OCI-LY7 (cell line): ENCODE data around the gene AK5. TPM values are rescaled to one million over a fixed set of nuclear protein-coding genes. Genes with fewer than 3 reads are reported as not detected.

Experiments used
- BruUV-seq: library from RNA; stranded (reverse); fragments of 400-500 nt; replicated peaks from 2 replicates; lab custom pipeline; 2021; lab: Mats Ljungman, UMichigan
- CTCF ChIA-PET: fragments of 300-600 bp; sonication (Branson Sonifier 250); formaldehyde crosslinking; loops from one replicate; lab custom pipeline; 2022; ENCODE audit warnings: antibody characterized with exemption; ENCODE audit not compliant: unreplicated experiment; lab: Charles Lee
- POLR2A ChIA-PET: fragments of 300-600 bp; sonication (Branson Sonifier 250); formaldehyde crosslinking; loops from one replicate; lab custom pipeline; 2022; ENCODE audit warnings: antibody characterized with exemption; lab: Charles Lee
- DNase-seq: peaks from one replicate; pipeline ENCODE4 v3.0.0-alpha.2; 2015; ENCODE audit warnings: low spot score
- H2AFZ ChIP-seq: fragments of 200-600 bp; sonication (generic), shearing (Covaris generic); 2 replicates; pipeline ENCODE4 v1.6.1; 2014; ENCODE audit warnings: mild to moderate bottlenecking, antibody characterized with exemption, low read length, moderate library complexity
- H3K27ac ChIP-seq: fragments of 200-600 bp; sonication (generic); 2 replicates; pipeline ENCODE4 v1.5.1; 2014; ENCODE audit warnings: mixed run types, low read depth, mild to moderate bottlenecking, moderate library complexity, low read length, inconsistent platforms; ENCODE audit not compliant: poor library complexity, severe bottlenecking
- H3K36me3 ChIP-seq: fragments of 200-600 bp; sonication (generic); 2 replicates; pipeline ENCODE4 v1.6.1; 2014; ENCODE audit warnings: mild to moderate bottlenecking, antibody characterized with exemption, low read length, moderate library complexity, mixed read lengths; ENCODE audit not compliant: insufficient read depth
- H3K4me1 ChIP-seq: fragments of 200-600 bp; sonication (generic); 2 replicates; pipeline ENCODE4 v1.5.1; 2014; ENCODE audit warnings: mild to moderate bottlenecking, low read length; ENCODE audit not compliant: insufficient read depth, poor library complexity, severe bottlenecking
- H3K4me2 ChIP-seq: fragments of 200-600 bp; sonication (generic); 2 replicates; pipeline ENCODE4 v1.6.1; 2014; ENCODE audit warnings: mild to moderate bottlenecking, low read length
- H3K4me3 ChIP-seq: fragments of 200-600 bp; sonication (generic); 2 replicates; pipeline ENCODE4 v1.5.1; 2014; ENCODE audit warnings: mild to moderate bottlenecking, low read depth, low read length; ENCODE audit not compliant: poor library complexity, severe bottlenecking
- H3K79me2 ChIP-seq: fragments of 200-600 bp; sonication (generic); 2 replicates; pipeline ENCODE4 v1.6.1; 2016; ENCODE audit warnings: low read depth, mild to moderate bottlenecking, low read length, moderate library complexity, mixed read lengths; ENCODE audit not compliant: insufficient read depth
- H3K9me2 ChIP-seq: fragments of 200-600 bp; sonication (generic); 2 replicates; pipeline ENCODE4 v1.6.1; 2016; ENCODE audit warnings: mild to moderate bottlenecking, low read length, mixed read lengths; ENCODE audit not compliant: insufficient read depth
- H3K9me3 ChIP-seq: fragments of 200-600 bp; sonication (generic); 2 replicates; pipeline ENCODE4 v1.6.1; 2014; ENCODE audit warnings: mild to moderate bottlenecking, mixed run types, low read length, mixed read lengths
- H4K20me1 ChIP-seq: fragments of 200-600 bp; sonication (generic); 2 replicates; pipeline ENCODE4 v1.6.1; 2014; ENCODE audit warnings: mild to moderate bottlenecking, antibody characterized with exemption, low read length, moderate library complexity, mixed read lengths; ENCODE audit not compliant: insufficient read depth
- CTCF ChIP-seq: fragments of 200-600 bp; sonication (generic); conservative IDR thresholded peaks from 2 replicates; pipeline ENCODE4 v1.5.1; 2014; ENCODE audit warnings: mild to moderate bottlenecking, antibody characterized with exemption, low read length, moderate library complexity, mixed read lengths
- EZH2phosphoT487 ChIP-seq: fragments of 200-600 bp; sonication (generic); IDR thresholded peaks from 2 replicates; pipeline ENCODE4 v1.6.1; 2018; ENCODE audit warnings: low read depth, borderline replicate concordance, mild to moderate bottlenecking, mixed run types, antibody characterized with exemption, low read length, moderate library complexity, mixed read lengths
- intact Hi-C: fragments of 100-400 bp; cut with micrococcal nuclease; formaldehyde crosslinking; loops from one replicate; pipeline ENCODE4 v1.10.0; 2022; ENCODE audit not compliant: unreplicated experiment
- total RNA-seq, 2 experiments: library from RNA; depleted of rRNA in 1 of 2; stranded (reverse); fragments of >200 nt in 1 of 2; shearing (Covaris generic) in 1 of 2; gene quantifications; 2 replicates each; pipeline ENCODE4 v1.2.3, GENCODE V29; 2014 to 2022

AK5 gene
- total RNA-seq, 2 experiments from 2014 or later, result not detected

GRCh38 chr1:77245830-77246229, 36.0 kb upstream of the AK5 start:
- ChIA-PET POLR2A (interaction anchor here (1.4 to 1.6 kb wide), 2 partner anchors 10 to 28 kb away, joined by 4 read pairs; no protein-coding TSS in a partner anchor), CTCF (no interaction called here)
- H3K4me2 ChIP-seq, result no peak overlapping the region
- BruUV-seq, result no TSS peak
- TF ChIP-seq EZH2phosphoT487, result no peak
- TF ChIP-seq CTCF, result no peak
- H3K79me2 ChIP-seq, result no peaks in the 10 kb centered on the region
- no peak for DNase-seq
- H3K36me3 ChIP-seq, result no peaks in the 10 kb centered on the region; the same call in 1 of the 2 replicates
- H3K4me1 ChIP-seq, result no peaks in the 10 kb centered on the region
- no peaks in the 10 kb centered on the region for H4K20me1 ChIP-seq
- no peak overlapping the region for H2AFZ ChIP-seq
- no peak overlapping the region for H3K4me3 ChIP-seq
- 0 out of 2 replicates have a peak, but pooled peaks cover 4% of the 10 kb centered on the region for H3K9me3 ChIP-seq
- intact Hi-C loops, result no loop called here
- H3K9me2 ChIP-seq, result 0 out of 2 replicates have a peak, but pooled peaks cover 3% of the 10 kb centered on the region
- no peak overlapping the region for H3K27ac ChIP-seq

GRCh38 chr1:77250126-77250525, 31.7 kb upstream of the AK5 start:
- H3K27ac ChIP-seq, result no peak overlapping the region
- ChIA-PET POLR2A (interaction anchor here (1.0 kb wide), 1 partner anchor 500 kb away, joined by 3 read pairs; no protein-coding TSS in a partner anchor), CTCF (no interaction called here)
- no peaks in the 10 kb centered on the region for H3K4me1 ChIP-seq
- BruUV-seq, result no TSS peak
- TF ChIP-seq EZH2phosphoT487, result no peak
- TF ChIP-seq CTCF, result no peak
- H3K4me3 ChIP-seq, result no peak overlapping the region
- intact Hi-C loops, result no loop called here
- H3K9me3 ChIP-seq, result no peaks in the 10 kb centered on the region
- no peaks in the 10 kb centered on the region for H4K20me1 ChIP-seq
- no peaks in the 10 kb centered on the region for H3K79me2 ChIP-seq
- H2AFZ ChIP-seq, result no peak overlapping the region
- no peak overlapping the region for H3K4me2 ChIP-seq
- no peaks in the 10 kb centered on the region for H3K9me2 ChIP-seq
- H3K36me3 ChIP-seq, result no peaks in the 10 kb centered on the region
- DNase-seq, result no peak

GRCh38 chr1:77253211-77253610, 28.6 kb upstream of the AK5 start:
- Histone ChIP-seq H3K4me2 (no peak overlapping the region), H3K36me3 (no peaks in the 10 kb centered on the region), H3K4me3 (no peak overlapping the region), H3K9me3 (no peaks in the 10 kb centered on the region), H2AFZ (no peak overlapping the region), H3K27ac (no peak overlapping the region), H4K20me1 (no peaks in the 10 kb centered on the region), H3K9me2 (no peaks in the 10 kb centered on the region), H3K4me1 (no peaks in the 10 kb centered on the region), H3K79me2 (no peaks in the 10 kb centered on the region)
- intact Hi-C loops, result no loop called here
- no peak for DNase-seq
- no peak for TF ChIP-seq CTCF
- no peak for TF ChIP-seq EZH2phosphoT487
- ChIA-PET CTCF (no interaction called here), POLR2A (no interaction called here)
- no TSS peak for BruUV-seq
